Fibroblast of lung (primary cell): Measurements from ENCODE around the gene TNNT3. TPM values are rescaled to one million over a fixed set of nuclear protein-coding genes. Genes with fewer than 3 reads are reported as not detected.

ENCODE experiments used
- DNase-seq, 2 donors: peaks; one replicate each; pipeline versions ENCODE4 v3.0.0 to v3.0.0-alpha.2; 2010; ENCODE audit warnings: low read depth in 2 of 2
- H2AFZ ChIP-seq: 2 replicates; pipeline ENCODE4 v1.5.1; 2012; ENCODE audit warnings: low read length, control low read depth, inconsistent platforms
- H3K27ac ChIP-seq: 2 replicates; pipeline ENCODE4 v1.5.1; 2011; ENCODE audit warnings: low read length, control low read depth; ENCODE audit not compliant: insufficient read depth
- H3K27me3 ChIP-seq: 2 replicates; pipeline ENCODE4 v1.5.1; 2011; ENCODE audit warnings: mild to moderate bottlenecking, low read length; ENCODE audit not compliant: control insufficient read depth, insufficient read depth
- H3K36me3 ChIP-seq: 2 replicates; pipeline ENCODE4 v1.5.1; 2011; ENCODE audit warnings: low read length; ENCODE audit not compliant: control insufficient read depth, insufficient read depth
- H3K4me1 ChIP-seq: 2 replicates; pipeline ENCODE4 v1.5.1; 2011; ENCODE audit warnings: low read length; ENCODE audit not compliant: control insufficient read depth, insufficient read depth; ENCODE audit errors: extremely low read depth
- H3K4me2 ChIP-seq: 2 replicates; pipeline ENCODE4 v1.5.1; 2011; ENCODE audit warnings: low read length, control low read depth; ENCODE audit not compliant: insufficient read depth; ENCODE audit errors: extremely low read depth
- H3K4me3 ChIP-seq, 4 experiments: fragments of 200-600 bp in 1 of 4; sonication (generic) in 1 of 4; replicated peaks in 1 of 4; 2 replicates each; pipeline ENCODE4 v1.5.1; 2011 to 2016; ENCODE audit warnings: low read length in 4 of 4, low read depth in 3 of 4, mild to moderate bottlenecking in 3 of 4, control low read depth in 2 of 4, inconsistent platforms in 1 of 4, mixed read lengths in 1 of 4; ENCODE audit not compliant: insufficient read depth in 1 of 4; ENCODE audit errors: control extremely low read depth in 1 of 4
- H3K79me2 ChIP-seq: 2 replicates; pipeline ENCODE4 v1.5.1; 2012; ENCODE audit warnings: mild to moderate bottlenecking, low read length, inconsistent platforms; ENCODE audit not compliant: control insufficient read depth, insufficient read depth
- H3K9ac ChIP-seq: 2 replicates; pipeline ENCODE4 v1.5.1; 2011; ENCODE audit warnings: mild to moderate bottlenecking, low read length, control low read depth; ENCODE audit not compliant: insufficient read depth
- H3K9me3 ChIP-seq: 2 replicates; pipeline ENCODE4 v1.5.1; 2012; ENCODE audit warnings: low read depth, low read length; ENCODE audit not compliant: control insufficient read depth, insufficient read depth
- H4K20me1 ChIP-seq: 2 replicates; pipeline ENCODE4 v1.5.1; 2011; ENCODE audit warnings: low read length; ENCODE audit not compliant: control insufficient read depth, insufficient read depth; ENCODE audit errors: extremely low read depth
- CTCF ChIP-seq, 2 donors: IDR thresholded peaks in 1 of 2; conservative IDR thresholded peaks in 1 of 2; 1 replicate in 1 of 2; 2 replicates in 1 of 2; pipeline ENCODE4 v1.5.1; 2011 to 2012; ENCODE audit warnings: low read length in 2 of 2, control low read depth in 1 of 2, inconsistent platforms in 1 of 2, low read depth in 1 of 2, mild to moderate bottlenecking in 1 of 2
- EZH2 ChIP-seq: IDR thresholded peaks from 2 replicates; pipeline ENCODE4 v1.5.1; 2012; ENCODE audit warnings: low read length, control low read depth, mild to moderate bottlenecking; ENCODE audit errors: missing control alignments
- polyA plus RNA-seq, 2 donors: library from polyadenylated mRNA; depleted of rRNA in 1 of 2; stranded (reverse) in 1 of 2; unstranded in 1 of 2; fragments of >200 nt; gene quantifications; 2 replicates each; pipeline ENCODE4 v1.2.1, GENCODE V29; 2011 to 2012; ENCODE audit warnings: missing spikeins in 1 of 2
- total RNA-seq: library from RNA; depleted of rRNA; stranded (reverse); fragments of >200 nt; gene quantifications from 2 replicates; pipeline ENCODE4 v1.2.1, GENCODE V29; 2014

TNNT3 gene
- total and polyA plus RNA-seq, 2 donors (not counting 1 experiment from before 2014, with no cell fraction given): not detected

GRCh38 chr11:1931341-1932104 is 12.0 kb downstream of the TNNT3 start:
- no peaks in the 10 kb centered on the region for H3K9me3 ChIP-seq
- H4K20me1 ChIP-seq: no peaks in the 10 kb centered on the region
- H3K4me1 ChIP-seq: no peaks in the 10 kb centered on the region
- H3K4me3 ChIP-seq: no peak overlapping the region
- no peak overlapping the region for H3K9ac ChIP-seq
- peak in 1 of 2 donors; percentile 55 for DNase-seq
- no peak overlapping the region for H2AFZ ChIP-seq
- H3K27me3 ChIP-seq: no peaks in the 10 kb centered on the region
- no peak overlapping the region for H3K4me2 ChIP-seq
- H3K27ac ChIP-seq: no peak overlapping the region
- no peaks in the 10 kb centered on the region for H3K79me2 ChIP-seq
- H3K36me3 ChIP-seq: no peaks in the 10 kb centered on the region
- TF ChIP-seq CTCF (conservative IDR thresholded peaks at IDR 0.05 in 1 of 2, IDR thresholded peaks at IDR 0.05 in 1 of 2; ENCODE audit: low read depth in 1 of 2, low read length in 2 of 2): no peak
- TF ChIP-seq EZH2: no peak

GRCh38 chr11:1932105-1932480 is 12.6 kb downstream of the TNNT3 start:
- no peaks in the 10 kb centered on the region for H3K9me3 ChIP-seq
- H2AFZ ChIP-seq: no peak overlapping the region
- no peak overlapping the region for H3K27ac ChIP-seq
- H3K36me3 ChIP-seq: no peaks in the 10 kb centered on the region
- H3K4me2 ChIP-seq: no peak overlapping the region
- DNase-seq: no peak
- H3K27me3 ChIP-seq: no peaks in the 10 kb centered on the region
- H4K20me1 ChIP-seq: no peaks in the 10 kb centered on the region
- H3K9ac ChIP-seq: no peak overlapping the region
- TF ChIP-seq EZH2: no peak
- no peak for TF ChIP-seq CTCF (conservative IDR thresholded peaks at IDR 0.05 in 1 of 2, IDR thresholded peaks at IDR 0.05 in 1 of 2; ENCODE audit: low read depth in 1 of 2, low read length in 2 of 2)
- no peak overlapping the region for H3K4me3 ChIP-seq
- H3K79me2 ChIP-seq: no peaks in the 10 kb centered on the region
- H3K4me1 ChIP-seq: no peaks in the 10 kb centered on the region

- no peaks in the 10 kb centered on the region for H3K27me3 ChIP-seq
- TF ChIP-seq CTCF (conservative IDR thresholded peaks at IDR 0.05 in 1 of 2, IDR thresholded peaks at IDR 0.05 in 1 of 2; ENCODE audit: low read depth in 1 of 2, low read length in 2 of 2) (no peak), EZH2 (no peak)
- H3K4me3 ChIP-seq: no peak overlapping the region
Observed at GRCh38 chr11:1932681-1933080, 13.2 kb downstream of the TNNT3 start.

More at GRCh38 chr11:1932681-1933080, 13.2 kb downstream of the TNNT3 start:
- DNase-seq: no peak
- no peak overlapping the region for H3K27ac ChIP-seq
- H3K79me2 ChIP-seq: no peaks in the 10 kb centered on the region
- H3K36me3 ChIP-seq: no peaks in the 10 kb centered on the region
- H3K9ac ChIP-seq: no peak overlapping the region
- H3K4me1 ChIP-seq: no peaks in the 10 kb centered on the region
- H3K9me3 ChIP-seq: no peaks in the 10 kb centered on the region
- H3K4me2 ChIP-seq: no peak overlapping the region
- no peak overlapping the region for H2AFZ ChIP-seq
- no peaks in the 10 kb centered on the region for H4K20me1 ChIP-seq
